ENCODE measurements around the gene CCDC172.
"Not testable (repeated sequence)": the region's sequence is repeated elsewhere in the genome, so short reads cannot be mapped to it uniquely, and the experiment has no call there.

Gene CCDC172

DNA sequence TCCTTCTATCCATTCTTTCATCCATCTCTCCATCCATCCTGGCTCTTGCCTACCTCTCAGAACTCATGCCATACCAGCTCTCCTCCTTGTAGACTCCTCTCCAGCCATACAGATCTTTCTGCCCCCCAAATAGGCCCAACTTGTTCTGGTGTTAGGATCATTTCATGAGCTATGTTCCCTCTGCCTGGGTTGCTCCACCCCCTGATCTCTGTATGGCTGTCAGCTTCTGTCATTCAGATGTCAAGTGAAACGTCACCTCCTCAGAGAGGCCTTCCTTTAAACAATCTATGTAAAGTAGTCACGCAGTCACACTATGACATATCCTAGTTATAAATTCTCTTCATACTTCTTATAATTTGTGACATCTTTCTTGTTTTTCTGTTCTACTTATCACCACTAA lies 61.1 kb downstream of the CCDC172 start:
- no peak overlapping the region for H3K27ac Mint-ChIP-seq
- H3K4me3 Mint-ChIP-seq: no peak overlapping the region
- no peaks in the 10 kb centered on the region for H3K36me3 Mint-ChIP-seq
- no peaks in the 10 kb centered on the region for H3K9me3 Mint-ChIP-seq
- CTCF ChIA-PET: interaction anchor here (1.0 kb wide), 2 partner anchors 23 to 99 kb away, joined by 3 read pairs; no protein-coding TSS in a partner anchor
- no peaks in the 10 kb centered on the region for H3K27me3 Mint-ChIP-seq
- DNase-seq: no peak
- H3K4me1 Mint-ChIP-seq: no peaks in the 10 kb centered on the region

- CTCF ChIA-PET: interaction anchor here (0.6 to 1.3 kb wide), 5 partner anchors 9 to 708 kb away, joined by 3 to 6 read pairs (median 3); no protein-coding TSS in a partner anchor
- H3K4me1 Mint-ChIP-seq: no peaks in the 10 kb centered on the region
- H3K27me3 Mint-ChIP-seq: no peaks in the 10 kb centered on the region
- H3K27ac Mint-ChIP-seq: no peak overlapping the region
- no peak for DNase-seq
- H3K9me3 Mint-ChIP-seq: no peaks in the 10 kb centered on the region
- H3K36me3 Mint-ChIP-seq: no peaks in the 10 kb centered on the region
- H3K4me3 Mint-ChIP-seq: no peak overlapping the region
These were observed 62.0 kb downstream of the CCDC172 start for GRCh38 chr10:116385994-116386809.

DNA sequence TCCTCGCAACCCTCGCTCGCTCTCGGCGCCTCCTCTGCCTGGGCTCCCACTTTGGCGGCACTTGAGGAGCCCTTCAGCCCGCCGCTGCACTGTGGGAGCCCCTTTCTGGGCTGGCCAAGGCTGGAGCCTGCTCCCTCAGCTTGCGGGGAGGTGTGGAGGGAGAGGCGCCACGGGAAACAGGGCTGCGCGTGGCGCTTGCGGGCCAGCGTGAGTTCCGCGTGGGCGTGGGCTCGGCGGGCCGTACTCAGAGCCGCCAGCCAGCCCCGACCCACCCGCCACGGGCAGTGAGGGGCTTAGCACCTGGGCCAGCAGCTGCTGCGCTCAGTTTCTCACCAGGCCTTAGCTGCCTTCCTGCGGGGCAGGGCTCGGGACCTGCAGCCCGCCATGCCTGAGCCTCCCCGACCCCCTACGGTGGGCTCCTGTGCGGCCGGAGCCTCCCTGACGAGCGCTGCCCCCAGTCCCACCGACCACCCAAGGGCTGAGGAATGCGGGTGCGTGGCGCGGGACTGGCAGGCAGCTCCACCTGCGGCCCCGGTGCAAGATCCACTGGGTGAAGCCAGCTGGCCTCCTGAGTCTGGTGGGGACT lies 69.1 kb downstream of the CCDC172 start:
- H3K27me3 Mint-ChIP-seq, H3K27ac Mint-ChIP-seq, H3K36me3 Mint-ChIP-seq: not testable (repeated sequence)

DNA sequence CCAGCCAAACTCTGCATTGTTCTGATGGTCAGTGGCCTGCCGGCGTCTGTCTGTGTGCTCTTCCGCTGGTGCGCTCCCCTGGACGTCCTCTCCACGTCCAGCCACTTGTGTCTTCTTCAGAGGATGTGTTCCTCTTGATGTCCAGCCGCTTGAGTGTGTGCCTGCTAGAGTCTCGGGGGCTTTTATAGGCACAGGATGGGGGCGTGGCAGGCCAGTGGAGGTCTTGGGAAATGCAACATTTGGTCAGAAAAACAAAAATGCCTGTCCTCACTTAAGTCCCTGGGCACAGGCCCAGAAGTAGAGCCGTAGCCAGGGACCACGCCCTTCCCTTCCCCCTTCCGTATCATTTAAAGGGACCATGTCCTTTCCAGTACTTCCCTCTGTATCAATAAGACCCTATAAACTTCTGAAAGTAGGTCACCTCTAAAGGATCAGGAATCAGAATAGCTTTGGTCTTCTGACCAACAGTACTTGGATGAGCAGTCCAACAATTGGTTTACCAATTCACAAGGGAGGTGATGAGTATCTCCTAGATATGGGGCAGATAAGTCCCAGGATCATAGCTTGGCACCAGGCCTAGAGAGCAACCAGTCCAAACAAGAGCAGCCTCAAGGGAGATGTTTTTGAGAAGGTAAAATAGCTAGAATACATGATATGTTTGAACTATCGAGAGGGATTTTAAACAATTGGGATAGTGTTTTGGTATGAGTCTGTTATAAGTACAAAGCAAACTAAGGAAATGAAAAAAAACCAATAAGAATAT lies 71.2 kb downstream of the CCDC172 start:
- CTCF ChIA-PET: no interaction called here
- DNase-seq: no peak
- Mint-ChIP-seq H3K4me1 (no peaks in the 10 kb centered on the region), H3K4me3 (no peak overlapping the region), H3K27me3 (no peaks in the 10 kb centered on the region), H3K9me3 (no peaks in the 10 kb centered on the region), H3K36me3 (no peaks in the 10 kb centered on the region), H3K27ac (no peak overlapping the region)

More for the DNA sequence above, 69.1 kb downstream of the CCDC172 start:
- CTCF ChIA-PET, H3K4me3 Mint-ChIP-seq, H3K9me3 Mint-ChIP-seq, H3K4me1 Mint-ChIP-seq, DNase-seq: not testable (repeated sequence)

- CTCF ChIA-PET: no interaction called here
These were observed 74.0 kb downstream of the CCDC172 start for GRCh38 chr10:116398224-116398623.

DNA sequence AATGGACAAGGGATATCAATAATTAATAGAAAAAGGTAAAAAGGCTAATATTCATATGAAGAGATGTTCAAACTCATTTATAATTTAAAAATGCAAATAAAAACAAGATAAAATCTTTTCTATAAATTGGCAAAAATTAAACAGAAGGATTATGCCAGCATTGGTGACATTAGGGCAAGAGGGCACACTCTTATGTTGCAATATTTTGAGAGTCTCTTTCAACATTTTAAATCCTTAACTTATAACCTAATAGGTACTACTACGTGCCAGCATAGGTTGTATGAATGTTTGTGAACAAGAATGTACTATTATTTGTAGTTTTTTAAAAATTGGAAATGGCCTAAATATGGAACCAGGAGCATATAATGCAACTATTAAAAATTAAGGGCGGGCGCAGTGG lies 78.6 kb downstream of the CCDC172 start:
- no peak for DNase-seq
- CTCF ChIA-PET: no interaction called here
- Mint-ChIP-seq H3K36me3 (no peaks in the 10 kb centered on the region), H3K9me3 (no peaks in the 10 kb centered on the region), H3K27me3 (no peaks in the 10 kb centered on the region), H3K4me1 (no peaks in the 10 kb centered on the region), H3K27ac (no peak overlapping the region), H3K4me3 (no peak overlapping the region)

More at GRCh38 chr10:116398224-116398623, 74.0 kb downstream of the CCDC172 start:
- H3K4me1 Mint-ChIP-seq: no peaks in the 10 kb centered on the region
- H3K36me3 Mint-ChIP-seq: no peaks in the 10 kb centered on the region
- H3K9me3 Mint-ChIP-seq: no peaks in the 10 kb centered on the region
- no peaks in the 10 kb centered on the region for H3K27me3 Mint-ChIP-seq
- no peak for DNase-seq
- no peak overlapping the region for H3K4me3 Mint-ChIP-seq
- no peak overlapping the region for H3K27ac Mint-ChIP-seq

- no peak overlapping the region for H3K4me3 Mint-ChIP-seq
- H3K27me3 Mint-ChIP-seq: no peaks in the 10 kb centered on the region
- no peak for DNase-seq
- H3K4me1 Mint-ChIP-seq: no peaks in the 10 kb centered on the region
- CTCF ChIA-PET: no interaction called here
- H3K9me3 Mint-ChIP-seq: no peaks in the 10 kb centered on the region
- no peaks in the 10 kb centered on the region for H3K36me3 Mint-ChIP-seq
- no peak overlapping the region for H3K27ac Mint-ChIP-seq
These were observed 79.5 kb downstream of the CCDC172 start for GRCh38 chr10:116403740-116404250.

DNA sequence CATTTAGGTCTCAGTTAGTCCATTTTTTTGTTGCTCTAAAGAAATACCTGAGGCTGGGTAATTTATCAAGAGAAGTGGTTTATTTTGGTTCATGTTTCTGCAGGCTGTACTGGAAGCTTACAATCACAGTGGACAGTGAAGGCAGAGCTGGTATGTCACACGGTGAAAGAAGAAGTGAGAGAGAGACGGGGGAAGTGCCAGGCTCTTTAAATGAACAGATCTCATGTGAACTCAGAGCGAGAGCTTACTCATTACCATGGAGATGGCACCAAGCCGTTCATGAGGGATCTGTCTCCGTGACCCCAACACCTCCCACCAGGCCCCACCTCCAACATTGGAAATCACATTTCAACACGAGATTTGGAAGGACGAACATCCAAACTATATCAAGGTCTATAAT lies 84.5 kb downstream of the CCDC172 start:
- Mint-ChIP-seq H3K27ac (no peak overlapping the region), H3K9me3 (no peaks in the 10 kb centered on the region), H3K36me3 (no peaks in the 10 kb centered on the region), H3K27me3 (no peaks in the 10 kb centered on the region), H3K4me3 (no peak overlapping the region), H3K4me1 (no peaks in the 10 kb centered on the region)
- CTCF ChIA-PET: no interaction called here
- DNase-seq: no peak

- no peak for DNase-seq
- H3K36me3 Mint-ChIP-seq: no peaks in the 10 kb centered on the region
- H3K9me3 Mint-ChIP-seq: no peaks in the 10 kb centered on the region
- no peaks in the 10 kb centered on the region for H3K27me3 Mint-ChIP-seq
- CTCF ChIA-PET: no interaction called here
- no peaks in the 10 kb centered on the region for H3K4me1 Mint-ChIP-seq
- no peak overlapping the region for H3K27ac Mint-ChIP-seq
- no peak overlapping the region for H3K4me3 Mint-ChIP-seq
These were observed 86.1 kb downstream of the CCDC172 start for GRCh38 chr10:116410351-116410750.

DNA sequence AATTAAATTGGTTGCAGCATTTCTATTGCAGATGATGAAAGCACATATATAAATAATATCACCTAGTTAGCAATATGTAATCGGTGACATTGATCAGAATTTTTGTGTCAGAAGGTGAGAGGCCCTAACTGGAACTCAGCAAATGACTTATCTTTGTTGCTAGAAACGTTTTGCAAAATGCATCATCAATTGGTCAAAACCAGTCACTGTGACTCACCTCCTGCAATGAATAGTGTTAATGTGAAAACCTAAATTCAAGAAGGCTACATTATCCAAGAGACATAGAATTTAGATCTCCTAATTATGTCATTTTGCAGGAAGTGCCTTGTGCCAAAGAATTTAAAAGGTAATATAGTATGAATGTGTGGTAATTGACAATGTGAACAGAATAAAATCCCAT lies 93.6 kb downstream of the CCDC172 start:
- no peak for DNase-seq
- Mint-ChIP-seq H3K36me3 (no peaks in the 10 kb centered on the region), H3K27ac (no peak overlapping the region), H3K4me3 (no peak overlapping the region), H3K27me3 (no peaks in the 10 kb centered on the region), H3K4me1 (no peaks in the 10 kb centered on the region), H3K9me3 (no peaks in the 10 kb centered on the region)
- CTCF ChIA-PET: no interaction called here

- CTCF ChIA-PET: no interaction called here
- H3K36me3 Mint-ChIP-seq: no peaks in the 10 kb centered on the region
- no peaks in the 10 kb centered on the region for H3K4me1 Mint-ChIP-seq
- H3K27ac Mint-ChIP-seq: no peak overlapping the region
- H3K4me3 Mint-ChIP-seq: no peak overlapping the region
- no peaks in the 10 kb centered on the region for H3K9me3 Mint-ChIP-seq
- H3K27me3 Mint-ChIP-seq: no peaks in the 10 kb centered on the region
- no peak for DNase-seq
These were observed 94.1 kb downstream of the CCDC172 start for GRCh38 chr10:116418389-116418788.

- no peaks in the 10 kb centered on the region for H3K36me3 Mint-ChIP-seq
- DNase-seq: no peak
- CTCF ChIA-PET: no interaction called here
- H3K27me3 Mint-ChIP-seq: no peaks in the 10 kb centered on the region
- no peak overlapping the region for H3K27ac Mint-ChIP-seq
- H3K4me3 Mint-ChIP-seq: no peak overlapping the region
- H3K9me3 Mint-ChIP-seq: no peaks in the 10 kb centered on the region
- H3K4me1 Mint-ChIP-seq: no peaks in the 10 kb centered on the region
These were observed 97.6 kb downstream of the CCDC172 start for GRCh38 chr10:116421815-116422214.

- no peak within 1 kb of the TSS for H3K4me3 Mint-ChIP-seq
- CTCF ChIA-PET: interaction anchor here (1.2 kb wide), 1 partner anchor 1256 kb away, joined by 3 read pairs; no protein-coding TSS in a partner anchor
- DNase-seq: no peak
These were observed 103.4 kb downstream of the CCDC172 start, which contains the start of gene PNLIPRP3 for GRCh38 chr10:116427671-116428070. TSS of gene PNLIPRP3 (plus strand) at chr10:116427847. CDS start at chr10:116428013, 166 bp downstream.

GRCh38 chr10:116429288-116429977 lies 105.2 kb downstream of the CCDC172 start:
- Mint-ChIP-seq H3K4me3 (no peak overlapping the region), H3K36me3 (no peaks in the 10 kb centered on the region), H3K4me1 (no peaks in the 10 kb centered on the region), H3K27me3 (no peaks in the 10 kb centered on the region), H3K9me3 (no peaks in the 10 kb centered on the region), H3K27ac (no peak overlapping the region)
- DNase-seq: no peak
- CTCF ChIA-PET: no interaction called here

More at GRCh38 chr10:116427671-116428070, 103.4 kb downstream of the CCDC172 start, which contains the start of gene PNLIPRP3:
- Mint-ChIP-seq H3K36me3 (no peaks in the 10 kb centered on the region), H3K9me3 (no peaks in the 10 kb centered on the region), H3K4me1 (no peaks in the 10 kb centered on the region), H3K27me3 (no peaks in the 10 kb centered on the region), H3K27ac (no peak within 1 kb of the TSS)
